Suppressor macrophage (primary cell): Measurements from ENCODE around the gene TFCP2L1.

Experiments
- DNase-seq, 4 experiments: peaks; one replicate each; pipeline ENCODE4 v3.0.0-alpha.2; 2020 to 2022

Gene TFCP2L1

DNA sequence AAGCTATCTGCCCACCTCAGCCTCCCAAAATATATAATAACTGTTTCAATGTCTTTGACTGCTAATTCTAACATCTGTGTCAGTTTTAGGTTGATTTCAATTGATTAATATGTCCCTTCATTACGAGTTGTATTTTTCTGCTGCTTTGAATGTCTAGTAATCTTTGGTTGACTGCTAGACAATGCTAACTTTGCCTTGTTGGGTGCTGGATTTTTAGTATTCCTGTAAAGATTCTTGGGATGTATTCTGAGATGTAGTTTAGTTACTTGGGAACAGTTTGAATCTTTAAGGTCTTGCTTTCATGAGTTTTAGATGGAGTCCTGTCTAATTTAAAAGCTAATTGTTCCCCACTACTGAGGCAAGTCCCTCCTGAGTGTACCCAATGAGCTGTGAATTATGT is 114.4 kb downstream of the TFCP2L1 start:
- no peak for DNase-seq

DNA sequence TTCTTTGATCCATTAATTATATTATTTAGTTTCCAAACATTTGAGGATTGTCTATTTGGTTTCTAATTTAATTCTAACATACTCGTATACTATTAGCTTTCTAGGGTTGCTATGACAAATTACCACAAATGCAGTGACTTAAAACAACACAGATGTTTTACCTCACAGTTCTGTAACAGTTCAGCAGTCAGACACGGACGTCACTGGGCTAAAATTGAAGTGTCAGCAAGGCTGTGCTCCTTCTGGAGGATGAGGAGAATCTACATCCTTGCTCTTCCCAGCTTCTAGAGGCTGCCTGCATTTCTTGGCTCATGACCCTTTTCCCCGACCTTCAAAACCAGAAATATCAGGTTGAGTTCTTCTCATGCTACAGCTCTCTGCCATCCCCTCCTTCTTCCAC is 117.6 kb downstream of the TFCP2L1 start:
- no peak for DNase-seq
